ENCODE measurements around the gene DHX35.

Gene DHX35

DNA sequence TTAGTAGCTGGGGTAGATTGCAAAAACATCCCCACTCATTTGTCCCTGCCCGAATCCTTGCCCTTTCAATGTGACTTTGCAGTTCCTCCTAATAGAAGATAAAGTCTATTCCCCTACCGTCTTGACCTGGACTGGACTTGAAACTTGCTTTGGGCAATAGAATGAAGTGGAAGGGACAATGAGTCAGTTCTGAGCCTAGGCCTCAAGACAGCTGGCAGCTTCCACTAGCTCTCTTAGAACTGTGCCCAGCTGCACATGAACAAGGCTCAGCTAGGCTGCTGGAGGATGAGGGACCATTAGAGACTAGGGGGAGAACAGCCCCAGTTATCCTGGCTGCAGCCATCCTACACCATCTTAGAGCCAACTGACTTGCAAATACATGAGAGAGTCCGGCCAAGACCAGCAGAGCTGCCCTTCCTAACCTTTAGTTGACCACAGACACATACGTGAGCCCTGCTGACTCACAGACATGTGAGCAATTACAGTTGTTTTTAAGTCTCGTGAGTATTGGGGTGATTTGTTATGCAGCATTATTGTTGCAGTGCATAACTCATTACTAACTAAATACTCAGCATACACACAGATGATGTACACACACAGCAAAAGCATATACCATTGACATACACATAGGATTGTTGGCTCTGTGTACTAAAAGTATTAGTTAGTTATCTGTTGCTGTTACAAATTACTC lies 105.5 kb downstream of the DHX35 start:
- DNase-seq, result no peak

DNA sequence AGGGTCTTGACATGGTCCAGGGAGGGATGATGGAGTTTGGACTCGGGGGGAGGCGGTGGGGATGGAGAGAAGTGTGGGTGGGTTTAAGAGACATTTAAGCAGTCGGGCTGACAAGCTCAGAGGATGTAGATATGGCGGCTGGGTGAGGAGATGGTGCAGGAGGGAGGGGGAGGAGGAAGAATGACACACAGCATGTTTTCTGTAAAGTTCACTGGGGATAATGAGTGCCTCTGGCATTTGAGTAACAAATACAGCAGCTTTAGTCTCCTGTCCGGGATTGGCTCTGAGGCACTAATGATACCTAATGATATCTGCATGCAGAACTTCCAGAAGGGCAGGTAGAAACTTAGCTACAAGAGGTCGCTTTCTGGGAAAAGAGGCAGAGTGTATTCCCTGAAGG lies 107.8 kb downstream of the DHX35 start:
- DNase-seq, result no peak

DNA sequence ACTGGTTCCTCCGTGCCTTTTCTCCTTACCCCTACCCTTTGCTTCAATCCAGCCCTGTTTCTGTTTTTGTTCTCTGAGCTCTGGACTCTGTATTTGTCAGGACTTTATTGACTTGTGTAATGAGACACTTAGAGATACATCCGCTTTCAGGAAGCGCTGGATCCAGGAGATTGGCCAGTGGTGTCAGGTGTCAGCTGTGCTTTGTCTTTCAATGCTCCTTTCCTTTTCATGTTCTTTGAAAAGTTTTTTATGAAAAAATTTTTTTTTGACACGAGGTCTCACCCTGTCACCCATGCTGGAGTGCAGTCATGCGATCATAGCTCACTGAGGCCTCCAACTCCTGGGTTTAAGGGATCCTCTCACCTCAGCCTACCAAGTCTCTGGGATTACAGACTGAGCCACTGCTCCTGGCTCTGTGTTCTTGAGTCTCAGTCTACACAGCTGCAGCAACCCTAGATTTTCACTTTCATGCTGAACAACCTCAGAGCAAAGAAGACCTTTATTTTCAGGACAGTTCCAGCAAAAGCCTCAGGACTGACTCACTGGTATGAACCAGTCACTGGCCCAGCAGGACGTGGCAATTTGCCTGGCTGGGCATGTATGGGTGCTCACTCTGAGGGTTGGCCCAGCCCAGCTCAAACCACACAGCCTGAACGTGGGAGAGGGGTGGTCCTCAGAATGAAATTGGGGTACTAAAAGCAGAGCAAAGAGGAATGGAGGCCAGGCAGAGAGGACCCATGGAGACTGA lies 108.5 kb downstream of the DHX35 start:
- DNase-seq, result no peak

DNA sequence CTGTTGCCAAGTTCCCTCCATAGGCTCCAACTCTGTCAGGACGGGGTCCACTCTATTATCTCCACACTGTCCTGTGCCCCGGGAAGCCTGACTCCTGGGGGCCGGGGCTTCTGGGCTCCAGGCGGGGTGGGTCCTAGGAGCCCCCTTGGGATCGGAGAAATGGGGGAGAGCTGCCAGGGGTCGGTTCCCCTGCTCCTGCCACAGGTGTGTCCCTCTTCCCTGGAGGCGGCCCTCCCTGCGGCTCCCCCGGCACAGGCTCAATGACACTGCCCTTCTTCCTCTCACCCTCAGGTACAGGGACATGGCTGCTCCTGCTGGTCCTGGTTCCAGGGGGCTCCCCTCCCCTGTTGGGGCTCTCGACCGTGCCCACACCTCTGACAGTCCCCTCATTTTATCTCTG lies 110.0 kb downstream of the DHX35 start:
- no peak for DNase-seq

DNA sequence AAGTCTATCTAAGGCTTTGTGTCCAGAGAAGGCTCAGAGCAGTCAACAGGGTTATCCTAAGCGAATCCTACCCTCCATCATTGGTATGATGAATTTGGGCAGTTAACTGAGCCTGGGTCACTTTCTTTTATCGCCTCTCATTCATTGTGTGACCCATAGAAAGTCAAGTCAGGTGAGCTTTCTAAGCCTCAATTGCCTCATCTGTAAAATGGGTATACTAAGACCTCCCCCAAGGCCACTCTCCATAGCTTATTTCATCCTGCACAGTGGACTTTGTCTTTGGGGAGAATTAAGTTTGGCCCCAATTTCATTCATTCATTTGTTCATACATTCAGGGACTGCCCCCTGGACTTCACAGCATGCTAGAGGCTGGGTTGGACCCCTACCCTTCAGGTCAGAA lies 110.5 kb downstream of the DHX35 start:
- DNase-seq, result no peak

DNA sequence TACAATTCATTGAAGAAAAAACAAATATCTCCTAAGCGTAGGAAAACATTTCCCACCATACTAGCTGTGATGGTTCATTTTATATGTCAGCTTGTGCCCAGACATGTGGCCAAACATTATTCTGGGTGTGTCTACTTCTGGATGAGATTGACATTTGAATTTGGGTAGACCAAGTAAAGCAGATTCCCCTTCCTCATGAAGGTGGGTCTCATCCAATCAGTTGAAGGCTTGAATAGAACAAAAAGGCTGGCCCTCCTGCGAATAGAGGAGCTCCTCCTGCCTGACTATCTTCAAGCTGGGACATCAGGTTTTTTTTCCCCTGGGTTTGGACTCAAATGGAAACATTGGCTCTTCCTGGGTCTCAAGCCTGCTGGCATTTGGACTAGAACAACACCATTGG lies 113.6 kb downstream of the DHX35 start:
- DNase-seq, result no peak

DNA sequence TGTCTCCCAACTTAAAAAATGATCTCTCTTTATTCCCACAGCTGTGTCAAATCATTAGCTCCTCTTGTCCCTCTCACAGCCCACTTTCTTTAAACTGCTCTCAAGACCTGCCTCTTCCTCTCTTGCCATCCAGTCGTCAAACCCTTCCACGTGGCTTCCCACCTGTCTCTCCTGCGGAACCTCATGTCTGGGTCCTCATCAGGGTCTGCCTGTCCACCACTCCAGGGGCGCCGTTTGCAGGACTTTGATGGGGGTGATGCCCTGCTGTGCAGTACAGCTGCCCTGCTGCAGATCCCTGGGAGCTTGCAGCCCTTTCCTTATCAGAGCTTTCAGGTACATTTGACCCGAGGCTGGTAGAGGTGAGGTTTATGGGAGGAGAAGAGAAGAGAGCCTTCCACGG lies 114.8 kb downstream of the DHX35 start:
- no peak for DNase-seq

DNA sequence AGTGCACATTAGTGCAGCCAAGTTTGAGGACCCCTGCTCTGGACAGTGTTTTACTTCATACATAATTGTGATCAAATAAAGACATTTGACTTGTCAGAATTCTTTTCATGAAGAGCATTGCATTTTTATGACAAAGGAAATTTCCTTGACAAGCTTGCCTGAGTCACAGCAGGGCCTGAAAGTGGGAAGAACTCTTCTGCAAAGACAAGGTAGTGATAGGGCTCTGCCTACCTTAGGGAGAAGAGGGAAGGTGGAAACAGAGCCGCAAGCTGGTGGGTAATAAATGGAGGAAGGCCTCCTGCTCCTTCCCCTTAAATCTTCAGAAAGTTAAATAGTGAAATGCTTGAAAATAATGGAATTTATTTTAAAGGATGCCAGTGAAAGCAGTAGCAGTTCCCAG lies 118.2 kb downstream of the DHX35 start:
- no peak for DNase-seq

DNA sequence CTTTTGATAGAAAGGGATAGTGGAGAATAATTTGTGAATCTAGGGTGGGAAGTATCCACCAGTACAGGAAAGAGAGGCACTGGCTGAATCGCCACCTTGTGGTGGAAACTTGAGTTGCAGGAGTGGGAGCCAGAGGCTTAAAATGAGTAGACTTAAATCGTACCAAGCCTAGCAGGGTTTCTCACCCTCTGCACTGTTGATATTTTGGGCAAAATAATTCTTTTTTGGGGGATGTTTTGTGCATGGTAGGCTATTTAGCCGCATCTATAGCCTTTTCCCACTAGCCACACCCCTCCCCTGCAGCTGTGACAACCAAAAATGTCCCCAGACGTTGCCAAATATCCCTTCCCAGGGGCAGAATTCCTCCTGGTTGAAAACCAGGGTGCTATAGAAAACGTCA lies 119.1 kb downstream of the DHX35 start:
- peak; percentile 43 to 93 for DNase-seq

DNA sequence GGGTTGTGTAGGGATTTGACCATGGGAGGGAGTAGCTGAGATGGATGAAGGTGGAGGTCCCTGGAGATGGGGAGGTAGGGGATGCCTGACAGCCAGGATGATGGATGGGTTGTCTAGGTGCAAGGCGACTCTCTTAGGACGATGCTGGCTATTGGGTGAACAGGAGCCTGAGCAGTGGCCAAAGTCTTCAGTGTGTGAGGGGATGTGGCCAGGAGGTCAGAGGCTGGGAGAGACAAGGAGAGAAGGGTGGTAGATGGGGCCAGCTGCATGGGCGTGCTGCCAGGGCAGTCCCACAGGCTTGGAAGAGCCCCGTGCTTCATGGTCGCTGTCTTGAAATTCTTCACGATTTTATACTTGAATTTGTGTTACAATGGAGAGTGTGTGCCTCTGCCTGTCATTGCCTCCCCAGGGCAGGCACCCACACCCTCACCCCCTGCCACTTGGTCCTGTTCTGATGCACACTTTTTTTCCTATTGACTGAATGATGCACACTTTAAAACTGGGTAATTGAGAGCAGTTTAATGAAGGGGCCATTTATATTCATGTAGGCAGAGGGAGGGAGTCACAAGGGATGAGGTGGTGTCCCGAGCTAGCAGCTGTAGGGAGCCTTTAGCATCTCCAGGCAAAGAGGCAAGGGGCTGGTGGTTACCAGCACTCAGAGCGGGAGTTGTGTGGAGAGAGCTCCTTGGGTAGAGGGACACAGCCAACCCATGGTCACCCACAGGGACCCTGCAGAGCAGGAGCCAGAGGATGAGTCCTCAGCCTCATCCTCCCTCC lies 120.7 kb downstream of the DHX35 start:
- DNase-seq, result no peak

DNA sequence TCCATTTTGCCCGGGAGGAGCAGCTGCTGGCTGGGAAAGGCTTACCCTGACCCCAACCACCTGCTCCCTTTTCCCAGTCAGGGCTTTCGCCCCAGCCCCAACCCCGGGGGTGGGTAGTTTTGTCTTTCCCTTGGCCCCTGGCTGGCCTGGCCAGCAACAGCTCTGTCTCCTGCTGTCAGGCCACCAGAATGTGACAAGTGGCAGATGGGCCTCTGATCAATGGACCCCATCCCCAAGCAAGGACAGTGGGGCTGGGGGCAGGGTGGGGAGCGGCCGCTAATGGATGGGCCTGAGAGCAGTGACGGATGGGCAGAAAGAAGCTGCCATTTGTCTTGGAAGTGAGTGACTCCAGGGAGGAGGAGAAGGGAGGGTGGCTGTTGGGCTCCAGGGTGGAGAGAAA lies 121.6 kb downstream of the DHX35 start:
- DNase-seq, result no peak

DNA sequence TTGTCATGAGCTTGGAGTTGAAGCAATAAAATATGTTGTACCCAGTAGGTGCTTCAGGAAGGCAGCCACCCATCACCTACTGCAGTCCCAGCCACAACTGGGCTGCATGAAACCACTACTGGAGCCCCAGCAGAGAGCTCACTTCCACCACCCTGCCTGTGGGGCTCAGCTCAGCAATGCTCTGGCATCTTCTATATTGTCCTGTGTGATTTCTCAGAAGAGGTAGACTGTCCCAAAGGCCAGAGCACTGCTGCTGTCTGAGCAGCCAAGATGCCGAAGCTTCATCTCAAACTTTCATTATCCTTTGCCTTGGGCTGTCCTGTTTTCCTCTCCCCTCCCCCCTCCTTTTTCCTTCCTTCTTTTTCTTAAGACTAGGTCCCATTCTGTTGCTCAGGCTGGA lies 126.9 kb downstream of the DHX35 start:
- no peak for DNase-seq

All from inflammatory macrophage treated with lipopolysaccharide for 1 hour (primary cell).